Right cardiac atrium (tissue), 5 donors: ENCODE measurements around the gene FAM187B. TPM values are rescaled to one million over a fixed set of nuclear protein-coding genes. Genes with fewer than 3 reads are reported as not detected.
A peak's percentile ranks its signal among the peaks of the same experiment; 100 is the strongest.

Experiments used
- ATAC-seq, 2 donors: fragments of 200-7000 bp; cut with Tn5 transposase; one replicate each; pipeline versions ENCODE4 v1.8.0 to v1.9.1; 2020; ENCODE audit warnings: moderate library complexity in 2 of 2, mild to moderate bottlenecking in 1 of 2
- DNase-seq, 3 donors: peaks; one replicate each; pipeline ENCODE4 v3.0.0-alpha.2; 2020
- H3K27ac ChIP-seq: one replicate; pipeline ENCODE4 v1.5.1; 2013; ENCODE audit warnings: mild to moderate bottlenecking, low read length, control low read depth, moderate library complexity
- H3K27me3 ChIP-seq: one replicate; pipeline ENCODE4 v1.6.1; 2013; ENCODE audit not compliant: control insufficient read depth, insufficient read depth
- H3K4me1 ChIP-seq: one replicate; pipeline ENCODE4 v1.6.1; 2013; ENCODE audit warnings: low read length; ENCODE audit not compliant: control insufficient read depth, insufficient read depth
- H3K4me3 ChIP-seq: one replicate; pipeline ENCODE4 v1.5.1; 2013; ENCODE audit warnings: low read length, control low read depth
- H3K9me3 ChIP-seq: one replicate; pipeline ENCODE4 v1.6.1; 2013; ENCODE audit warnings: low read length; ENCODE audit not compliant: control insufficient read depth
- WGBS: extraction: QIAGEN DNeasy Blood & Tissue Kit; methylation state at CpG from one replicate; pipeline ENCODE4 v1.1.7; 2013; 5-methylcytosine and 5-hydroxymethylcytosine counted together
- intact Hi-C, 4 donors: fragments of 100-400 bp; cut with DNase I; formaldehyde crosslinking; loops; one replicate each; pipeline versions ENCODE4 v1.11.0 to v1.14.0; 2022 to 2023
- long read RNA-seq, 4 donors: library from polyadenylated mRNA; unstranded; transcript quantifications; one replicate each; pipeline ENCODE4 v2.0.0, GENCODE V29; 2020 to 2021
- polyA plus RNA-seq: library from polyadenylated mRNA; stranded (reverse); fragments of 200-250 nt; gene quantifications from one replicate; pipeline ENCODE4 v1.2.3, GENCODE V29; 2013
- total RNA-seq, 4 donors: library from RNA; stranded (reverse); fragmentation: NEBNext Ultra II Directional; extraction: Animal tissue kit (Norgen Biotek cat#: 25700); gene quantifications; one replicate each; pipeline ENCODE4 v1.2.1, GENCODE V29; 2021
- donor health status: healthy with polysubstance abuse.
- donor health status: DM: no; HTN: yes; CAD: no.
- donor health status: DM: no; HTN: no; CAD: no.
- donor health status: DM: no; HTN: yes; CAD: no; lungs with severe emphysema.
- donor health status: DM: yes; HTN: yes; CAD: no.

FAM187B gene
- not detected for total RNA-seq
- not detected for polyA plus RNA-seq
- long read RNA-seq, donor 1: 0 reads
- long read RNA-seq, donor 2: 0 reads
- long read RNA-seq, donor 3: 0 reads
- long read RNA-seq, donor 4: 0 reads

DNA sequence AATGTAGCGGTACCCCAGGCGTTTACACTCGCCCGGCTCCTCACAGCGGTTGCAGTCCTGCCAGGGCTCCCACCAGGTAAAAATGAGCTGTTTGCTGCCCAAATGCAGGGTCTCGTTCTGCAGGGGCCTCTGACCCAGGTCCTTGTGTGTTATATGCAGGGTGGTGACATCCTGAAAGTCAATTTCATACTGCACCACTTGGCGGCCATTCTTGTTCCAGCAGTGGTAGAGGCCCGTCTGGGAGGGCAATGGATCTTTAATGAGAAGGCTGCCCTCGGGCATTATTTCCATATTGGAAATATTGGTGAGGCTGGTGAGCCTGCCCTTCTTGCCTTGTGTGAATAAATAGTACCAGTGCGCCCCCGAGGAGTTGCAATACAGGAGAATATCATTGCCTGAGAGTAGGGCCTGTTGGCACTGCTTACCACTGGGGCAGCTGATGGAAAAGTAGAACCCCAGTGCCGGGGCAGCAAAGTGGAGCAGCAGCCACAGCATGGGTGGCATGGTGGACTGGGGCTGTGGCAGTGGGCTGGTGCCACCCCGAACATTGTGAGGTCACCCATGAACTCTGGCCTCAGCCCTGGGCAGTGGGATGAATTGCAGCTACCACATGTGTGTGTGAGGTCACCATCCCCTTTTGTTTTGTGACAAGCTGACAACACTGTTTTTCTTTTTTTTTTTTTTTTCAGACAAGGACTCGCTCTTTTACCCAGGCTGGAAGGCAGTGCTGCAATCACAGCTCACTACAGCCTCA lies at the start of gene FAM187B:
TSS of gene FAM187B (minus strand) at position 563 of the 754 bp plus-strand sequence. CDS start at position 504, 59 bp downstream.
- no peaks in the 10 kb centered on the region for H3K4me1 ChIP-seq
- DNase-seq (peak in 1 of 3 donors; percentile 22), ATAC-seq (no peak)
- WGBS: 87% methylated on average over 14 of the region's 14 CpGs
- H3K4me3 ChIP-seq: no peak within 1 kb of the TSS
- intact Hi-C loops: no loop called here
- H3K27me3 ChIP-seq: no peaks in the 10 kb centered on the region
- H3K9me3 ChIP-seq: no peaks in the 10 kb centered on the region
- H3K27ac ChIP-seq: no peak within 1 kb of the TSS

DNA sequence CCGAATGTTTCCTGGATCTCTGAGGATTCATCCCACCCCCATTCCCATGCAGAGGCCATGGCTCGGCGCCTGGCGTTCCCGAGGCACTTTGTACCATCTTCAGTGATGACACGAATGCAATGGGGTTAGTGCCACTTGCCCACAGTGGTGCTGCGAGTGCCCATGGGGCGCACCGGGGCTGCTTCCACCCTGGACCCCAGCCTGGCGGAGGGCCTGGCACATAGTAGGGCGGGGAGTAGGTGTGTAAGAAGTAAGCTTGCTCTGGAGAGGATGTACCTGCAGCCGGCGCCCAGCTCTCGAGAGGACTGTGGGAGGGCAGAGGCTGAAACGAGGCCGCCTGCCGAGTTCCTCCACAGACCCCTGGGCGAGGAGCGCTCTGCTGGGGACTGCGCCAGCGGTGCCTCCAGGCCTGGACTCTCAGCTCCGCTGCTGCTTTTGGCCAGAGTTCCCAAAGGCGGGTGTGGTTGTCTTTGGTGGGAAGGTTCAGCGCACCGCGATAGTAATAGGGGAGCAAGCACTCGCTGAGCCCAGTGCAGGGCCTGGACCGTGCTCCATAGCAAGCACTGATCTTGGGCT lies 48.3 kb upstream of the FAM187B start:
- H3K4me1 ChIP-seq: peaks cover 7% of the 10 kb centered on the region
- no peaks in the 10 kb centered on the region for H3K9me3 ChIP-seq
- ATAC-seq: no peak
- intact Hi-C loops: loop anchor here in 1 of 4 donors (10.0 kb wide), 1 partner anchor 218 kb away; the partner anchor contains the start of gene KRTDAP
- no peak overlapping the region for H3K4me3 ChIP-seq
- no peaks in the 10 kb centered on the region for H3K27me3 ChIP-seq
- peak in 2 of 3 donors; percentile 13 to 48 for DNase-seq
- no peak overlapping the region for H3K27ac ChIP-seq
- 93% methylated on average over 28 of the region's 28 CpGs for WGBS

DNA sequence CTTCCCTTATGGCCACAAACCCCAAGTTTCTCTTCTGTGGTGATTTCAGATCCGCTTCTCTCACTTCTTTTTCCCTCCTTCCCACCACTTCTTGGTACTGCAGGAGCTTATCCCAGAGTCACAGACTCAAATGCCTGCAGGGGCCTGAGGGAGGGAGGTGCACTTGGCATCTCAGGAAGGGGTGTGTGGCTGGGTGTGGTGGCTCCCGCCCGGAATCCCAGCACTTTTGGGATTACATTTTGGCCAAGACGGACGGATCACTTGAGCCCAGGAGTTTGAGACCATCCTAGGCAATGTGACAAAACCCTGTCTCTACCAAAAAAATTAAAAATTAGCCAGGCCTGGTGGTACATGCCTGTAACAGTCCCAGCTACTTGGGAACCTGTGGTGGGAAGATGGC lies 45.8 kb upstream of the FAM187B start:
- no peak for ATAC-seq
- Histone ChIP-seq H3K27me3 (no peaks in the 10 kb centered on the region), H3K27ac (no peak overlapping the region), H3K4me1 (no peaks in the 10 kb centered on the region), H3K9me3 (no peaks in the 10 kb centered on the region), H3K4me3 (no peak overlapping the region)
- peak in 2 of 3 donors; percentile 6 to 16 for DNase-seq
- 68% methylated on average over 5 of the region's 5 CpGs for WGBS
- intact Hi-C loops: loop anchor here in 1 of 4 donors (10.0 kb wide), 1 partner anchor 220 kb away; the partner anchor contains the start of gene KRTDAP

DNA sequence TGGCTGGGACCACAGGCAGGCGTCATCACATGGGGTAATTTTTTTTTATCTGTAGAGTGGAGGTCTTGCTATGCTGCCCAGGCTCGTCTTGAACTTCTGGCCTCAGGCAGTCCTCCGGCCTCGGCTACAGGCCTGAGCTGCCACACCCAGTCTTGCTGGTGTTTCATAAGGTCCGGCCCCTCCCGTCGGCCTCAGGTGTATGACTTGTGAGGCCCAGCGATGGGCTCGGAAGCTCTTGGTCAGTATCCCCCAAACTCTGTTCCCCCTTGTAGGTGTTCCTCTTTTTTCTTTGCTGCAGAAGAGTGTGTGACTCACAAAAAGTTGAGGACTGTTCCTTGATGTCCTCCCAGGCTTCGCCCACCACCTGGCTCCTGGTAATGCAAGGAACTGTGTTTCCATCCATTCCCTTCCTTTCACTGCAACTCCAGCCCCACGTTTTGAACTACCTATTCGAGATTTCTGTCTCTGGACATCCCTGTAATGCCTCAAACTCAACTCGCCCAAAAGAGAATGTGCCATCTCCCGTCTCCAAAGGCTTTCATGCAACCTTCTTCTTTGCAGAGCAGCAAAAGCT lies 45.2 kb upstream of the FAM187B start:
- Histone ChIP-seq H3K4me1 (no peaks in the 10 kb centered on the region), H3K4me3 (no peak overlapping the region), H3K9me3 (no peaks in the 10 kb centered on the region), H3K27ac (no peak overlapping the region), H3K27me3 (no peaks in the 10 kb centered on the region)
- DNase-seq (peak in 2 of 3 donors; percentile 9 to 41), ATAC-seq (no peak)
- intact Hi-C loops: loop anchor here in 1 of 4 donors (10.0 kb wide), 1 partner anchor 221 kb away; the partner anchor contains the start of gene KRTDAP
- 71% methylated on average over 14 of the region's 14 CpGs for WGBS

DNA sequence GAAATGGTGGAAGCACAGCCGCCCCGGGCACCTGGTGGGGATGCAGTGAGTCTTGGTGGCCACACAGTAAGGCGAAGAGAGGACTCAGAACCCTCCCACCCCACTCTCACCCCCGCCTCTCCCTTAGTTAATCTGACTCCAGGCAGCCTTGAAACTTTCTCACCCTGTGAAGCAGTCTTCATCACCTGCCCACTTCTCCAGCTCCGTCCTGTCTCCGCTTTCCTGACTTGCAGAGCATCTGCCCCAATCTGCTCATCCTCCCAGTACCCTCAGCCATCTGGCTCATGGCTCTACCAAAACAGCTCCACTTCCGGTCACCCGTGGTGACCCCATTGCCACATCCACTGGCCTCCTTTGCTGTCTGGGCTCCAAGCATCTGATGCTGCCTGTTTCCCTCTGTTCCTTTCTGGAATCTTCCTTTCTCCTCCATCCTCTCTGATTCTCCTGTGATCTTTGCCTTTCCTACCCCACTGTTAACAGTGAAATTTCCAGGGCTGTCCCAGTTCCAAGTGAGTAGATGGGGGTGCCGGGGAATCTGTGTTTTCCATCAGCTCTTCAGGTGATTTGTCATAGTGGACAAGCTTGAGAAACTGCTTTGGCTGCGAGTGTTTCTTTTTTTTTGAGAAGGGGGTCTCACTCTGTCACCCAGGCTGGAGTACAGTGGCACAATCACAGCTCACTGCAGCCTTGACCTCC lies 44.6 kb upstream of the FAM187B start:
- intact Hi-C loops: loop anchor here in 1 of 4 donors (10.0 kb wide), 1 partner anchor 222 kb away; the partner anchor contains the start of gene KRTDAP
- DNase-seq: peak in 2 of 3 donors; percentile 6 to 47
- no peak for ATAC-seq
- Histone ChIP-seq H3K4me1 (no peaks in the 10 kb centered on the region), H3K4me3 (no peak overlapping the region), H3K9me3 (no peaks in the 10 kb centered on the region), H3K27me3 (no peaks in the 10 kb centered on the region), H3K27ac (no peak overlapping the region)
- WGBS: 82% methylated on average over 10 of the region's 10 CpGs

DNA sequence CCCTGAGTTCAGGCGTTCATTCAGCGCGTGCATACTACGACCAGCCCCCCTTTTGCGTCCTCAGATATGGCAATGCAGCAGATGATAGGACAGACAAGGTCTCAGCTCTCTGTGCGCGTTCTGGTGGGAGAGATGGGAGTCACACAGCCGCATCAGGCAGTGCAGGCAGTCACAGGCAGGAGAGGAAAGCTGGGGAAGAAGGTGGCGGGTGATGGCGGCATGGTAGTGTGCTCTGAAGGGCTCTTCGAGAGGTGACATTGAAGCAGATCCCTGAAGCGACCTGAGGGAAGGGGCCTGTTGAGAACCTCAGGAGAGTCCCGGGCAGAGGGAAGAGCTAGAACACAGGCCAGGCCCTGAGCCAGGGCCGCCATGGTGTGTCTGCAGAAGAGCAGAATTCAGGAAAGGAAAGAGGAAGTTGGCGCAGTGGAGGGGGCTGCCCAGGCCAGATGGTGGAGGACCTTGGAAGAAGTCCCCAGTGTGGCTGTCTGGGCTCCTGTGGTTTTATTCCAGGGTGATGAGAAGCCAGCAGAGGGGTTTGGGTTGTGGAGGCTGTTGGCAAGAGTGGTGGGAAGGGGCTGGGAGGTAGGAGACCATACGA lies 43.7 kb upstream of the FAM187B start:
- H3K4me1 ChIP-seq: no peaks in the 10 kb centered on the region
- 86% methylated on average over 16 of the region's 16 CpGs for WGBS

DNA sequence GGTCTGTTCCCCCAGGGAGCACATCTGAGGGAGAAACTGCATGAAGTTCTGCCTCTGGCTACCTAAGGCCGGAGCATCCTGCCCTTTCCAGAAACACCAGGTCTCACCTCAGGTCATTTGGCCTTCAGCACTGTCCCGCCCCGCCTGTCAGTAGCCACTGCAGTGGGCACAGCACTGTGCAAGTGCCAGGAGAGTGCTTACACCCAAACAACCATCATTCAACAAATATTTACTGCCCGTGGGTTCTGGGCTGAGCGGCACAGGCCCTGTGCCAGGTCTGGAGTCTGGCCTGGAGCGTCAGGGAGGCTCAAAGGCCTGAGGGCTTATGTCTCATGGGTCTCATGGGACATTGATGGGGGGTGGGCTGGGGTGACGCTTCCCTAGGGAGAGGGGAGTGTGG lies 43.0 kb upstream of the FAM187B start:
- WGBS: 84% methylated on average over 7 of the region's 7 CpGs
- H3K27ac ChIP-seq: no peak overlapping the region
- peak; percentile 5 to 54 (median 48) for DNase-seq
- H3K4me3 ChIP-seq: no peak overlapping the region
- no peak for ATAC-seq
- H3K9me3 ChIP-seq: no peaks in the 10 kb centered on the region
- intact Hi-C loops: loop anchor here in 1 of 4 donors (10.0 kb wide), 1 partner anchor 223 kb away; the partner anchor contains the start of gene KRTDAP
- no peaks in the 10 kb centered on the region for H3K27me3 ChIP-seq
- peaks cover 2% of the 10 kb centered on the region for H3K4me1 ChIP-seq

More for the DNA sequence above, 43.7 kb upstream of the FAM187B start:
- Histone ChIP-seq H3K27ac (no peak overlapping the region), H3K4me3 (no peak overlapping the region), H3K27me3 (no peaks in the 10 kb centered on the region), H3K9me3 (no peaks in the 10 kb centered on the region)
- ATAC-seq (no peak), DNase-seq (peak in 2 of 3 donors; percentile 14 to 73)
- intact Hi-C loops: loop anchor here in 1 of 4 donors (10.0 kb wide), 1 partner anchor 223 kb away; the partner anchor contains the start of gene KRTDAP

DNA sequence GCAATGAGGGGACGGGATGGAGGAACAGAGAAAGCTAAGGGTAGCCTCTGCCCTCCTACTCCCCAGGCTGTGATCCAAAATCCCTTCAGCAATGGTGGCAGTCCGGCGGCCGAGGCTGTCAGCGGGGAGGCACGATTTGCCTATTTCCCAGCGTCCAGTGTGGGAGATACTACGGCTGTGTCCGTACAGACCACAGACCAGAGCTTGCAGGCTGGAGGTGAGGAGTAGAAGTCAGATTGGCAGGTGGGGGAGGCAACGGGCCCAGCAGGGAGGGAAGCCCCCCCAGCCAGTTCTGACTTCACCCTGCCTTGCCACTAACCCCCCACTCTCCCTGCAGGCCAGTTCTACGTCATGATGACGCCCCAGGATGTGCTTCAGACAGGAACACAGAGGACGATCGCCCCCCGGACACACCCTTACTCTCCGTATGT lies 41.9 kb upstream of the FAM187B start:
- Histone ChIP-seq H3K9me3 (no peaks in the 10 kb centered on the region), H3K4me3 (no peak overlapping the region), H3K27ac (no peak overlapping the region), H3K27me3 (no peaks in the 10 kb centered on the region), H3K4me1 (peaks cover 2% of the 10 kb centered on the region)
- intact Hi-C loops: loop anchor here in 1 of 4 donors (10.0 kb wide), 1 partner anchor 224 kb away; the partner anchor contains the start of gene KRTDAP
- DNase-seq (peak in 2 of 3 donors; percentile 11 to 57), ATAC-seq (no peak)
- 86% methylated on average over 16 of the region's 16 CpGs for WGBS

DNA sequence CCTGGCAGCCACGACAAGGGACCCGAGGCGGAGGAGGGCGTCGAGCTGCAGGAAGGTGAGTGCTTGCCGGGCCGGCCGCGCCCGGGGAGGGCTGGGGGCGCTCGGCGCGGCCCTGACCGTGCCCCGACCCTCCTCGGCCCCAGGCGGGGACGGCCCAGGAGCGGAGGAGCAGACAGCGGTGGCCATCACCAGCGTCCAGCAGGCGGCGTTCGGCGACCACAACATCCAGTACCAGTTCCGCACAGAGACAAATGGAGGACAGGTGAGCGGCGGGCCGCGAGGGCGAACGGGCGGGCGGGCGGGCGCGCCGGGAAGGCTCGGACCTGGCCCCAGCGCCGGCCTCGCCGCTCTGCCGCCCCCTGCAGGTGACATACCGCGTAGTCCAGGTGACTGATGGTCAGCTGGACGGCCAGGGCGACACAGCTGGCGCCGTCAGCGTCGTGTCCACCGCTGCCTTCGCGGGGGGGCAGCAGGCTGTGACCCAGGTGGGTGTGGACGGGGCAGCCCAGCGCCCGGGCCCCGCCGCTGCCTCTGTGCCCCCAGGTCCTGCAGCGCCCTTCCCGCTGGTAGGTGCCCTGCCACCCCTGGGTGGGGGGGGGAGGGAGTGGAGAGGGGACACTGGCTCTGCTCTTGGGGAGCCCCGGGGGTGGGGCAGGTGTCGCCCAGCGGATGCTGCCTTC lies 41.0 kb upstream of the FAM187B start:
- Histone ChIP-seq H3K4me3 (peak overlapping the region; percentile 98), H3K27me3 (no peaks in the 10 kb centered on the region), H3K9me3 (no peaks in the 10 kb centered on the region), H3K27ac (peak overlapping the region; percentile 89), H3K4me1 (peaks cover 2% of the 10 kb centered on the region)
- ATAC-seq (peak; percentile 49 to 53), DNase-seq (peak; percentile 82 to 96 (median 95))
- 3% methylated on average over 66 of the region's 66 CpGs for WGBS
- intact Hi-C loops: loop anchor here in 1 of 4 donors (10.0 kb wide), 1 partner anchor 225 kb away; the partner anchor contains the start of gene KRTDAP
